HepG2 (cell line): ENCODE data around the gene RPL37. TPM values are rescaled to one million over a fixed set of nuclear protein-coding genes. Genes with fewer than 3 reads are reported as not detected.

ENCODE experiments used
- BRF2 ChIP-seq: sonication (generic); formaldehyde crosslinking; IDR thresholded peaks from 2 replicates; pipeline ENCODE4 v1.8.1; 2022; ENCODE audit warnings: mild to moderate bottlenecking, missing genetic modification reagents
- CHCHD3 ChIP-seq: sonication (generic); formaldehyde crosslinking; IDR thresholded peaks from 2 replicates; pipeline ENCODE4 v1.8.0; 2022; ENCODE audit warnings: mild to moderate bottlenecking, missing genetic modification reagents, moderate library complexity
- HOXD1 ChIP-seq: sonication (generic); formaldehyde crosslinking; IDR thresholded peaks from 2 replicates; pipeline ENCODE4 v1.5.0; 2020; ENCODE audit warnings: missing genetic modification reagents
- IKZF1 ChIP-seq: fragments of 450-650 bp; IDR thresholded peaks from 2 replicates; pipeline ENCODE4 v1.7.1; 2016
- KDM6A ChIP-seq: IDR thresholded peaks from 2 replicates; pipeline ENCODE4 v1.6.1; 2016; ENCODE audit warnings: low read depth
- MAFG ChIP-seq: sonication (generic); formaldehyde crosslinking; IDR thresholded peaks from 2 replicates; pipeline ENCODE4 v1.5.1; 2020; ENCODE audit warnings: mild to moderate bottlenecking, missing genetic modification reagents
- MED1 ChIP-seq: sonication (generic); formaldehyde crosslinking; IDR thresholded peaks from 2 replicates; pipeline ENCODE4 v1.4.0; 2020; ENCODE audit warnings: missing genetic modification reagents
- MTF2 ChIP-seq: sonication (generic); formaldehyde crosslinking; IDR thresholded peaks from 2 replicates; pipeline ENCODE4 v1.5.0; 2020; ENCODE audit warnings: missing genetic modification reagents, borderline replicate concordance
- MXI1 ChIP-seq: IDR thresholded peaks from 3 replicates; pipeline ENCODE4 v1.6.1; 2012; ENCODE audit warnings: low read depth, low read length, inconsistent platforms, borderline replicate concordance
- PRDM4 ChIP-seq: sonication (generic); formaldehyde crosslinking; IDR thresholded peaks from 2 replicates; pipeline ENCODE4 v1.9.0; 2021; ENCODE audit warnings: missing genetic modification reagents, borderline replicate concordance
- RFX3 ChIP-seq: IDR thresholded peaks from 2 replicates; pipeline ENCODE4 v1.6.1; 2016; ENCODE audit warnings: missing biosample characterization, missing genetic modification reagents
- SIN3A ChIP-seq: IDR thresholded peaks from 2 replicates; pipeline ENCODE4 v1.6.1; 2011; ENCODE audit warnings: low read depth, mild to moderate bottlenecking, control low read depth, low read length, borderline replicate concordance
- SIN3B ChIP-seq: fragments of 150-350 bp; IDR thresholded peaks from 2 replicates; pipeline ENCODE4 v1.6.1; 2014; ENCODE audit warnings: low read length
- SIX4 ChIP-seq: sonication (generic); formaldehyde crosslinking; IDR thresholded peaks from 2 replicates; pipeline ENCODE4 v1.4.0; 2020; ENCODE audit warnings: missing genetic modification reagents
- SMARCC2 ChIP-seq: fragments of 450-650 bp; IDR thresholded peaks from 2 replicates; pipeline ENCODE4 v1.6.1; 2017; ENCODE audit warnings: antibody characterized with exemption, mild to moderate bottlenecking
- TEAD3 ChIP-seq: optimal IDR thresholded peaks from 2 replicates; pipeline ENCODE3; 2016; ENCODE audit warnings: borderline replicate concordance
- TGIF2 ChIP-seq: IDR thresholded peaks from 2 replicates; pipeline ENCODE4 v1.6.1; 2016; ENCODE audit warnings: control low read depth, missing compliant biosample characterization
- ZBTB38 ChIP-seq: sonication (generic); formaldehyde crosslinking; IDR thresholded peaks from 2 replicates; pipeline ENCODE4 v1.5.1; 2020; ENCODE audit warnings: mild to moderate bottlenecking, missing genetic modification reagents
- ZBTB8A ChIP-seq: sonication (generic); formaldehyde crosslinking; IDR thresholded peaks from 2 replicates; pipeline ENCODE4 v1.4.0; 2020; ENCODE audit warnings: mild to moderate bottlenecking, low read depth, missing genetic modification reagents, borderline replicate concordance
- ZFX ChIP-seq: sonication (generic); formaldehyde crosslinking; IDR thresholded peaks from 2 replicates; pipeline ENCODE4 v1.4.0; 2020; ENCODE audit warnings: mild to moderate bottlenecking, low read depth, missing genetic modification reagents, moderate library complexity
- ZFYVE20 ChIP-seq: sonication (generic); formaldehyde crosslinking; IDR thresholded peaks from 2 replicates; pipeline ENCODE4 v1.8.0; 2023; ENCODE audit warnings: low read depth, mild to moderate bottlenecking, moderate library complexity, missing genetic modification reagents, borderline replicate concordance
- ZNF12 ChIP-seq: sonication (generic); formaldehyde crosslinking; IDR thresholded peaks from 2 replicates; pipeline ENCODE4 v1.5.0; 2020; ENCODE audit warnings: missing genetic modification reagents
- ZNF274 ChIP-seq: sonication (generic); formaldehyde crosslinking; IDR thresholded peaks from 2 replicates; pipeline ENCODE4 v1.5.1; 2020; ENCODE audit warnings: mild to moderate bottlenecking, missing genetic modification reagents
- ZNF549 ChIP-seq: sonication (generic); formaldehyde crosslinking; IDR thresholded peaks from 2 replicates; pipeline ENCODE4 v1.5.0; 2020; ENCODE audit warnings: missing genetic modification reagents
- ZNF576 ChIP-seq: sonication (generic); formaldehyde crosslinking; IDR thresholded peaks from 2 replicates; pipeline ENCODE4 v1.4.0; 2020; ENCODE audit warnings: mild to moderate bottlenecking, missing genetic modification reagents
- ZNF614 ChIP-seq: IDR thresholded peaks from 2 replicates; pipeline ENCODE4 v1.6.1; 2018; ENCODE audit warnings: missing biosample characterization, missing genetic modification reagents, inconsistent platforms, borderline replicate concordance
- ZSCAN30 ChIP-seq: sonication (generic); formaldehyde crosslinking; IDR thresholded peaks from 2 replicates; pipeline ENCODE4 v1.5.0; 2020; ENCODE audit warnings: mild to moderate bottlenecking, missing genetic modification reagents
- polyA plus RNA-seq, 8 experiments: library from polyadenylated mRNA; depleted of rRNA in 3 of 8; stranded (reverse) in 7 of 8; unstranded in 1 of 8; fragments of >200 nt; fragmentation: Illumina TruSeq in 4 of 8; extraction: Trizol in 4 of 8; gene quantifications; 2 replicates each; pipeline versions ENCODE4 v1.2.1 to v1.2.3, GENCODE V29; 2011 to 2016; ENCODE audit warnings: low read depth in 4 of 8, missing spikeins in 1 of 8, mixed read lengths in 1 of 8; ENCODE audit not compliant: insufficient read depth in 1 of 8
- total RNA-seq, 5 experiments: library from RNA; depleted of rRNA; stranded (reverse); fragments of >200 nt; fragmentation: Illumina TruSeq; extraction: Trizol; gene quantifications; 2 replicates each; pipeline ENCODE4 v1.2.3, GENCODE V29; 2016; ENCODE audit warnings: low read depth in 1 of 5
- TF ChIP-seq, protein P1 (sequence below): sonication (generic); formaldehyde crosslinking; IDR thresholded peaks from 2 replicates; pipeline ENCODE4 v1.4.0; 2020; ENCODE audit warnings: missing genetic modification reagents

The RPL37 gene
- total and polyA plus RNA-seq, 2 of the 13 experiments (the other 11 are each of a cell fraction or from before 2014, with no cell fraction given): 1,981 to 3,367 TPM

DNA sequence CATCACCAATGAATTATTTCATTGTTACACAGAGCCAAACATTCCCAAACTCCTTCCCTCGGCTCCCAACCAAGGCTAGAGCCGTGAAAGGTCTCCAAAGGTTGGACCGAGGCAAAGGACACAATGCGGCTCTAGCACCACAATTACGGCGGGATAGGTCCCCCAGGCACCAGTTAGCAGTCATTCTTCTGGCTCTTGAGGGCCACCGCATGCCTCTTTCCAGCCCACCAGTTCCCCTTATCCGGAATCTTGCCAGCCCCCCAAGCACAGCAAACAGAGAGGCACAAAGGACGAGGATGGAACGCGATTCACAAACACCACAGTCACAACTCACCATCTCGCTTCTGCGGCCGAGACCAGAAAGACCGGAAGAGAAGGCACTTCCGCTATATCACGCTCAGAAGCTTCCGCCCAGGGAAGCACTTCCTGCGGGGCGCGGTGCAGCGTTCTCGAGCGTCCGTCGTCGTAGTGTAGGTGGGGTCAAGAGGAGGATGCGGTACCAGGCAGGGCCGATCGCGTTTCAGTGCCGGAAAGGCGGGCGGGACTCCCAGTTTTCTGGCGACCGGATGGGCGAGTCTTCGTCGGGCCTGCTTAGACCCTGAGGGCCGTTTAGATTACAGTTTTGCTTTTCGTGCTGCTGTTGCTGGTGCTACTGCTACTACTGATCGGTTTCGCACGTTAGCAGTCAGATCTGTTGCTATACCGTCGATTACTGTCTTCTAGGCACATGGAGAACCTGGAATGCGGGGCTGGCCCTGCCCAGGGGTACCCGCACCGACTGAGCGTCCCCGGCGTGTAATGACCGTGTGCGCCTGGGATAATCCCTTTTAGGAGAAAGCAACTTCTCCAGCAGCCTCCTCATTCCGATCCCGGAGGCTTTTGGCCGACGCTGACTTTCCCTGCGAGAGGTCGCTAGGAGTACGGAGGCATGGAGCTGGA is at the start of gene RPL37 (continued):
- peak; percentile 82; the same call in 2 of the 3 replicates for TF ChIP-seq MXI1
- TF ChIP-seq KDM6A: no peak
- TF ChIP-seq ZSCAN30 (CRISPR knock-in tag): no peak; the same call in 1 of the 2 replicates
- TF ChIP-seq ZBTB8A (CRISPR knock-in tag): no peak; the same call in 1 of the 2 replicates
- TF ChIP-seq MED1 (CRISPR knock-in tag): peak; percentile 90
- peak; percentile 98 for TF ChIP-seq ZNF614 (CRISPR knock-in tag)
- TF ChIP-seq TEAD3 (CRISPR knock-in tag): peak; percentile 68
- TF ChIP-seq HOXD1 (CRISPR knock-in tag): no peak
- TF ChIP-seq ZNF274 (CRISPR knock-in tag): peak; percentile 90; the same call in 1 of the 2 replicates
- no peak; the same call in 1 of the 2 replicates for TF ChIP-seq ZFYVE20 (CRISPR knock-in tag)
- peak; percentile 78 for TF ChIP-seq ZNF12
- TF ChIP-seq RFX3: no peak; the same call in 1 of the 2 replicates
- TF ChIP-seq PRDM4 (CRISPR knock-in tag): no peak
- peak; percentile 51; the same call in 1 of the 2 replicates for TF ChIP-seq BRF2 (CRISPR knock-in tag)
- peak; percentile 84 for TF ChIP-seq SIX4 (CRISPR knock-in tag)
- TF ChIP-seq, protein P1, sequence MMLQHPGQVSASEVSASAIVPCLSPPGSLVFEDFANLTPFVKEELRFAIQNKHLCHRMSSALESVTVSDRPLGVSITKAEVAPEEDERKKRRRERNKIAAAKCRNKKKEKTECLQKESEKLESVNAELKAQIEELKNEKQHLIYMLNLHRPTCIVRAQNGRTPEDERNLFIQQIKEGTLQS (CRISPR knock-in tag): peak; percentile 37; the same call in 1 of the 2 replicates
- TF ChIP-seq TGIF2 (CRISPR knock-in tag): peak; percentile 94
- peak; percentile 76; the same call in 1 of the 2 replicates for TF ChIP-seq SIN3B
- 0 out of 2 replicates have a peak, but pooled peaks have one; percentile 39 for TF ChIP-seq CHCHD3 (CRISPR knock-in tag)
- TF ChIP-seq ZBTB38 (CRISPR knock-in tag): peak; percentile 85
- TF ChIP-seq IKZF1: no peak
- peak; percentile 60 for TF ChIP-seq ZNF576 (CRISPR knock-in tag)
- TF ChIP-seq SMARCC2: no peak
- no peak for TF ChIP-seq ZNF549 (CRISPR knock-in tag)
- 0 out of 2 replicates have a peak, but pooled peaks have one; percentile 86 for TF ChIP-seq MTF2 (CRISPR knock-in tag)
- no peak for TF ChIP-seq MAFG
- peak; percentile 97; the same call in 1 of the 2 replicates for TF ChIP-seq SIN3A
- TF ChIP-seq ZFX: peak; percentile 99
